Measurements from ENCODE around the gene BAHCC1. TPM values are rescaled to one million over a fixed set of nuclear protein-coding genes. Genes with fewer than 3 reads are reported as not detected.

The BAHCC1 gene
- total RNA-seq, 1 donor, result 6.5 TPM

DNA sequence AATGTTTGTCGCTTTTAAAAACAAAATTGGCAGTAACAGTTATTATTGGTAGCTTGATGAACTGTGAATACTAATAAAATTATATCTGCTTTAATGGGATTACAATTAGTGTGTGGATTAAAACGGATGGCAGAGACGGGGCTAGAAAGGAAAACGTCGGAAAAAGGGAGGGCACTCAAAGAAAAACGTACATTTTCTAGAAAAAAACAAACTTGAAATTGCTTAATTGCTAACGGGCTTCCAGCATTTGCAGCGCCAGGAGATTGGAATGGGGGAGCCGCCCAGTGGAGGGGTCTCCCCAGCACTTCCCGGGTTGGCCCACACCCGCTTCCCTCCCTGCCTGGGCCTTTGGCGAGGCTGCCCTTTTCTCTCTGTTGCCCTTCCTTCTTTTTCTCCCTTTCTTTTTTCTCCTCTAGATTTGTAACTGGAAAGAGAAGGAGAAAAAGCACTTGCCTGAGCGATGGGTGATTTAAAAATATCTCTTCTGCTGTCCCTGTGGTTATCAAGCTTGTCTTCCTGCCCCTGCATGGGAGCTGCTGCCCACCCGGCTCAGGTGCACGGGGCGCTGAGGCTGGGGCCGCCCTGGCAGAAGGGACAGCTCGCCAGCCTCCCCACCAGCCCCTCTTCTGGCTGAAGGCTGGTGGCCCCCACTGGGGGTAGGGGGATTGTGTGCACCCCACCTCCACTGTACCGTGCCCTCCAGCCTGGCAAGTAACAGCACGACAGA, 5.9 kb downstream of the BAHCC1 start:
- H3K4me3 ChIP-seq (ENCODE audit: low read depth, low read length), result peak overlapping the region; percentile 62
- TF ChIP-seq, protein P1, sequence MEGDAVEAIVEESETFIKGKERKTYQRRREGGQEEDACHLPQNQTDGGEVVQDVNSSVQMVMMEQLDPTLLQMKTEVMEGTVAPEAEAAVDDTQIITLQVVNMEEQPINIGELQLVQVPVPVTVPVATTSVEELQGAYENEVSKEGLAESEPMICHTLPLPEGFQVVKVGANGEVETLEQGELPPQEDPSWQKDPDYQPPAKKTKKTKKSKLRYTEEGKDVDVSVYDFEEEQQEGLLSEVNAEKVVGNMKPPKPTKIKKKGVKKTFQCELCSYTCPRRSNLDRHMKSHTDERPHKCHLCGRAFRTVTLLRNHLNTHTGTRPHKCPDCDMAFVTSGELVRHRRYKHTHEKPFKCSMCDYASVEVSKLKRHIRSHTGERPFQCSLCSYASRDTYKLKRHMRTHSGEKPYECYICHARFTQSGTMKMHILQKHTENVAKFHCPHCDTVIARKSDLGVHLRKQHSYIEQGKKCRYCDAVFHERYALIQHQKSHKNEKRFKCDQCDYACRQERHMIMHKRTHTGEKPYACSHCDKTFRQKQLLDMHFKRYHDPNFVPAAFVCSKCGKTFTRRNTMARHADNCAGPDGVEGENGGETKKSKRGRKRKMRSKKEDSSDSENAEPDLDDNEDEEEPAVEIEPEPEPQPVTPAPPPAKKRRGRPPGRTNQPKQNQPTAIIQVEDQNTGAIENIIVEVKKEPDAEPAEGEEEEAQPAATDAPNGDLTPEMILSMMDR (IDR thresholded peaks at IDR 0.05; ENCODE audit: insufficient read depth, low read depth, low read length), result no peak
- DNase-seq (ENCODE audit: low read depth), result peak; percentile 47

DNA sequence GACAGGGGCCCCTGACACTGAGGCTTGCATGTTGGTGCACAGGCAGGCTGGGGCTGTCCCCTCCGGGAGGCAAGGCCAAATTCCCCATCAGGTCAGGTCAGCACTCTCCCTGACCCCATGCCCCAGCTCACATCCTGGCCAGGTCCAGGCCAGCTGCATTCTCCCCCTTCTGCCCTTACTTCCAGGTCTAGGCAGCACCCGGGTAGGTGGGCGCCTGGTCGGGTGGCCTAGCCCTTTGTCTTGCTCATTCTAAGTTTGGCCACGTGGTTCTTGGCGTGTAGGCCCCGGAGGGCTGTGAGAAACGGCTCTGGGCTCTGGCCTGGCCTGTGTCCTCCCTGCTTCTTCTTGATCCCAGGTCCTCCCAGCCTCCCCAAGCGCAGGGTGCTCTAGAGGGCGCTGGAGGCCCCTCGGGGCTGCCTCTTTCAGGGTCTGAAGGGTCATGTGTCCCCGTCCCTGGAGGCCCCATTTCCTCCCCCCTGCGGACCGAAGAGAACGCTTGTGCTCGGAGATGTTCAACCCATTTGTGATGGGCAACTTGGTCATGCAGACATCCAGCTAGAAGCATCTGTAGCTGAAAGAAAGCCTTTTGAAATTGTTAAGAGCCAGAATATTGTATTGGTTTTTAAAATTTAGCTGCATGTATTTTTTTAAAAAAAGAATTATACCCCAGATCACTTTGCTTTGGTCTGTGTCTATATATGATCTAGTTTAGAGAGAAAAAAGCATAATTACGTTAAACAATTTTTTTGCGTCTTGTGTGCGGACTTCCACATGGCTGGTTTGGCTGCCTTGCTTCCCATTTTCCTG, 6.7 kb downstream of the BAHCC1 start:
- TF ChIP-seq, protein P1 (IDR thresholded peaks at IDR 0.05; ENCODE audit: insufficient read depth, low read depth, low read length), result peak; percentile 54
- peak; percentile 81 for DNase-seq (ENCODE audit: low read depth)
- H3K4me3 ChIP-seq (ENCODE audit: low read depth, low read length), result peak overlapping the region; percentile 27

DNA sequence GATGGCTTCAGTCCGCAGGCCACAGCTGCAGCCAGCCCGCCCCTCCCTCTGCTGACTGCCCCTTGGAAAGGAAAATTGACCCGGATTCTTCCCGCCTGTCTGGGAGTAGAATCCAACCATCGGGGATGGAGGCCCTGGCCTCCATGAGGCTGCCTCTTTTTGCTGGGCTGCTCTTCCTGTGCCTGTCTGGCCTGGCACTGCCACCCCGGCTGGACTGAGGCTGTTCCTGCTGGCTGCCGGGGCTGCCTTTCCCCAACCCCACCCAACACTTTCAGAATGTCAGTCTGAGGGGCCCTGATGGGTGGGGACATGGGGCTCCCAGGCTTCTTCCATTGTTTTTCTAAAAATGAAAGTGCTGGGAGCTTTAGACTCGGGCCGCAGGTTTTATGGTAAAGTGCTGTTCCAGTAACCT, 7.3 kb downstream of the BAHCC1 start:
- DNase-seq (ENCODE audit: low read depth), result peak; percentile 54
- TF ChIP-seq, protein P1 (IDR thresholded peaks at IDR 0.05; ENCODE audit: insufficient read depth, low read depth, low read length), result no peak
- peak overlapping the region; percentile 27 for H3K4me3 ChIP-seq (ENCODE audit: low read depth, low read length)

GRCh38 chr17:81402981-81403467, 7.8 kb downstream of the BAHCC1 start:
- peak; percentile 75 for DNase-seq (ENCODE audit: low read depth)
- peak overlapping the region; percentile 27 for H3K4me3 ChIP-seq (ENCODE audit: low read depth, low read length)
- TF ChIP-seq, protein P1 (IDR thresholded peaks at IDR 0.05; ENCODE audit: insufficient read depth, low read depth, low read length), result peak; percentile 44

GRCh38 chr17:81403671-81404534, 8.6 kb downstream of the BAHCC1 start:
- TF ChIP-seq, protein P1 (IDR thresholded peaks at IDR 0.05; ENCODE audit: insufficient read depth, low read depth, low read length), result no peak
- peak; percentile 82 for DNase-seq (ENCODE audit: low read depth)
- peak overlapping the region; percentile 27 for H3K4me3 ChIP-seq (ENCODE audit: low read depth, low read length)

DNA sequence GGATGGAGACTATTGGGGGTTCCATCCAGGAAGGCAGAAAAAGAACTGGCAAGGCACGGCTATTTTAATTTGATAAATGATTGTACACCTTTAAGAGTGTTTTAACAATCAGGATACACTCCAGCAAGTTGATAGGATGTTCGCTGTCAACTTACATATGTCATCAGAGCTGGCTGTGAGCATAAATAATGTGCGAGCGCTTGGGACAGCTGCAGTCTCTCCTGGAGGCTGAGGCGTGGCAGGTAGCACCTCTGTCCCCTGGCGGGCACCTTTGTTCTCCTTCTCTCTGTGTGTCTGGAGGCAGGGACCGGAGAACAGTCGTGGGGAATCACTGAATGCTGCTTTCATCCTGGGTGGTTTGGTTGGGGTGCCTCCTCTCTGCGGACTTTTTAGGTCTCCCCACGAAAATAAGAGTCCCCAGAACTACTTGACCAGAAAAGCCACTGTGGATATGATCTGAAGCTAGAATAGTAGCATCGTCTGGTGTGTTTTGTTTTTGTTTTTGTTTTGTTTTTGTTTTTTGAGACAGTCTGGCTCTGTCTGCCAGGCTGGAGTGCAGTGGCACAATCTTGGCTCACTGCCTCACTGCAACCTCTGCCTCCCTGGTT, 9.4 kb downstream of the BAHCC1 start:
- TF ChIP-seq, protein P1 (IDR thresholded peaks at IDR 0.05; ENCODE audit: insufficient read depth, low read depth, low read length), result no peak
- H3K4me3 ChIP-seq (ENCODE audit: low read depth, low read length), result peak overlapping the region; percentile 9
- DNase-seq (ENCODE audit: low read depth), result peak; percentile 65
